ENCODE data around the gene OR13J1.
"Not testable (repeated sequence)": the region's sequence is repeated elsewhere in the genome, so short reads cannot be mapped to it uniquely, and the experiment has no call there.

Gene OR13J1

DNA sequence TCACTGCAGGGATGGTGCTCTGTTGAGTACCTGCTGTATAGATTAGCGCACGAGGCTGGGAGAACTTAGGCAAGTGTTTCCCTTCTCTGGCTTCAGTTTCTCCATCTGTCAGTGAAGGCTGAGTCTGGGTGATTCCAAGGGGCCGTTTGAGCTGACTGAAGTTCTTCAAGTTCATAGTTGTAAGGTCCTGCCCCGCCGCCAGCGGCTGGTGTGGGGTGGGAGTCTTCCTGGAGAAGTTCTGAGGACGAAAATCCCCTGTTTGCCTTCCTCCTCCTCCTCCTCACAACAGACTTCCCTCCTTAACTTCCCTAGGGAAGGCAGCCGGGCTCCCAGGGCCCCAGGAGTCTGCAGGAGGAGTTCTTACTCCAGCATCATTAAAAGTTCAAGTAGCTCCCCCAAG lies 34.1 kb upstream of the OR13J1 start:
- DNase-seq (ENCODE audit: low read depth in 2 of 2), result no peak

DNA sequence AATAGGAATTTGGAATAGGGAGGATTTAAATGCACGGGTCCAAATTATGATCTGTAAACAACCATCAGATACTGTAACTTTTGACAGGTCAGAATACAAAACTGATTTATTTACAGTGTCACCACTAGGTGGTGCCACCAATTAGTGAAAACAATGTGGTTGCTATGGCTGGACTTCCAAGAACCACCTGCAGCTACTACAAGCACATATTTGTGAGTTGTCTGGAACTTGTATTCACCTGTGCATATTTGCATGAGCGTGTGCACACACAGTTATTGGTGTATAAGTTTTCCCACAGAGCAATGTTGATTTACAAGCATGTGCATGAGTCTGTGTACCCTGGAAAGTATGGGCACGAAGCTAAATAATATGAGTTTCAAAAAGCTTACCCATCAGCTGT lies 32.8 kb upstream of the OR13J1 start:
- DNase-seq (ENCODE audit: low read depth in 2 of 2), result no peak

DNA sequence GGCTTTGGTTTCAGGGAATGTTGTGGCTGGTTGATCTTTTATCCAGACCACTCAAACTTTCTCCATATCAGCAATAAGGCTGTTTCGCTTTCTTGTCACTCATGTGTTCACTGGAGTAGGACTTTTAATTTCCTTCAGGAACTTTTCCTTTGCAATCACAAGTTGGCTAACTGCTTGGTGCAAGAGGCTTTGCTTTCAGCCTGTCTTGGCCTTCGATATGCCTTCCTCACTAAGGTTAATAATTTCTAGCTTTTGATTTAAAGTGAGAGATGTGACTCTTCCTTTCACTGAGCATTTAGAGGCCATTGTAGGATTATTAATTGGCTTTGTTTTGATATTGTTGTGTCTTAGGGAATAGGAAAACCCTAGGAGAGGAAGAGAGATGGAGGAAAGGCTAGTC lies 28.8 kb upstream of the OR13J1 start:
- DNase-seq (ENCODE audit: low read depth in 2 of 2), result no peak

DNA sequence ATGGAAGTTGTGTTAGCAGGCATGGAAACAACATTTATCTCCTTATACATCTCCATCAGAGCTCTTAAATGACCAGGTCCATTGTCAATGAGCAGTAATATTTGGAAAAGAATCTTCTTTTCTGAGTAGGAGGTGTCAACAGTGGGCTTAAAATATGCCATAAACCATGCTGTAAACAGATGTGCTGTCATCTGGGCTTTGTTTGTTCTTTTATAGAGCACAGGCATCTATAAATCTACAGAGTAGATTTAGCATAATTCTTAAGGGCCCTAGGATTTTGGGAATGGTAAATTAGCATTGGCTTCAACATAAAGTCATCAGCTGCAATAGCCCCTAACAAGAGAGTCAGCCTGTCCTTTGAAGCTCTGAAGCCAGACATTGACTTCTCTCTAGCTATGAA lies 28.1 kb upstream of the OR13J1 start:
- no peak for DNase-seq (ENCODE audit: low read depth in 2 of 2)

DNA sequence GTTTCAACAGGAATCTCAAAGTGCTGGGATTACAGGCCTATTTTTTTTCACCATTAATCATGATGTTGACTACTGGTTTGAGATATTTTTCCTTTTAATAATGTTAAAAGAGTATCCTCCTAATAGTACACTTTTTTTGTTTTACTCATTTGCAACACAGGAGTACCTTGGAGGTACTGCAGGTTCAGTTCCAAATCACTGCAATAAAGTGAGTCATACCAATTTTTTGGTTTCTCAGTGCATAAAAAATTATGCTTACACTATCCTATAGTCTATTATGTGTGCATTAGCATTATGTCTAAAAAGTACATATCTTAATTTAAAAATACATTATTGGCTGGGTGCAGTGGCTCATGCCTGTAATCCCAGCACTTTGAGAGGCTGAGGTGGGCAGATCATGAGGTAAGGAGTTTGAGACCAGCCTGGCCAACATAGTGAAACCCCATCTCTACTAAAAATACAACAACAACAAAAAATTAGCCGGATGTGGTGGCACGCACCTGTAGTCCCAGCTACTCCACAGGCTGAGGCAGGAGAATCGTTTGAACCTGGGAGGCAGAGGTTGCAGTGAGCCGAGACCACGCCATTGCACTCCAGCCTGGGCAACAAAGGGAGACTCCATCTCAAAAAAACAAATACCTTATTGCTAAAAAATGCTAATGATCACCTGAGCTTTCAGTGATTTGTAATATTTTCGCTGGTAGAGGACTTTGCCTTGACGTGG lies 27.3 kb upstream of the OR13J1 start:
- not testable (repeated sequence) for DNase-seq (ENCODE audit: low read depth in 2 of 2)

DNA sequence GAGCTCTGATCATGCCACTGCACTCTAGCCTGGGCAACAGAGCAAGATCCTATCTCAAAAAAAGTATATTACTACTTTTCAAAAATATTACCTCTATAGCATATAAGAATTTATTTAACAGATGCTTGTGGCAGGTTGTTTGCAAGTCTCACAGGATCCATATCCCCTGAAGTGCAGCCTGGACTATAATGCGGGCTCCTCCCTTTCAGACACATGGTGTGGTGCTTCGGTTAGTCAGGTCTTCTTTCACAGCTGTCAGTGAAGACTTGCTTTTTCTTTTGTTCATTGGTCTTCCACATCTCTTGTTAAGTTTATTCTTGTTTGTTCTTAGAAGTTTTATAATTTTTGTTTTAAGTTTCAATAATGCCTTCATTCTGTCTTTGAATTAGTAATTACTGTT lies 26.4 kb upstream of the OR13J1 start:
- no peak for DNase-seq (ENCODE audit: low read depth in 2 of 2)

DNA sequence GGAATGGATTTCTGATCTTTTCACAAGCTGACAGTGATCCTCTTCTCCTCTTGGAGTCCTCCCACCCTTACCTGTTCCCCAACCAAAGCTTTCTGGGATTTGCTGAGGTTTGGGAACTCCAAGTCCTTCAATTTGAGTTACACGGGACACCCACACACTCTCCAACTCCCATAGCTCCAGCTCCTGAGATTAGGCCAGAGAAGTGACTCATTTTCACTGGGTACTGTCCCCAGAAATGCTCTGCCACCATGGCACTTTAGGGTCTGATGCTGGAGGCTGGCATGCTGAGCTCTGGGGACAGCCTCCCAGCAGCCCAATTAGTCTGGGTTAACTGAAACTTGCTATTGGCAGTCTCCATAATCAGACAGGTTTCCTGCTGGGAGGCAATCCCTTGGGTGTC lies 21.9 kb upstream of the OR13J1 start:
- no peak for DNase-seq (ENCODE audit: low read depth in 2 of 2)

DNA sequence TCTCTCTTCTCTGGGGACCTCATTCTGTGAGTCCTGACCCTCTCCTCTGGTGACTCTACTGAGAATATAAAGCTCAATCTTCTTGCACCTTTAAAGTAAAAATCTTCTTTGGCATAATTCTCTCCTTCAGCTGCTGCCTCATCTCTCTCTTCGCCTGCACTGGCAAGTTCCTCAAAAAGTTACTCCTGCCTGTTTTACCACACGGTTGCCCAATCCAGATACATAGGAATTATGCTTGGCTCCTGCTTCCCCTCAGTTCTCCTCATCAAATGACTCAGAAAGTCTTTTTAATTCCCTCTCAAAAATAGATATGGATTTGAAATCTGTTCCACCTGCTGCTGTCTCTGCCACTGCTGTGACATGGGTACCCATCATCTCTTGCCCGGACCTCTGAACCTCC lies 21.4 kb upstream of the OR13J1 start:
- no peak for DNase-seq (ENCODE audit: low read depth in 2 of 2)

DNA sequence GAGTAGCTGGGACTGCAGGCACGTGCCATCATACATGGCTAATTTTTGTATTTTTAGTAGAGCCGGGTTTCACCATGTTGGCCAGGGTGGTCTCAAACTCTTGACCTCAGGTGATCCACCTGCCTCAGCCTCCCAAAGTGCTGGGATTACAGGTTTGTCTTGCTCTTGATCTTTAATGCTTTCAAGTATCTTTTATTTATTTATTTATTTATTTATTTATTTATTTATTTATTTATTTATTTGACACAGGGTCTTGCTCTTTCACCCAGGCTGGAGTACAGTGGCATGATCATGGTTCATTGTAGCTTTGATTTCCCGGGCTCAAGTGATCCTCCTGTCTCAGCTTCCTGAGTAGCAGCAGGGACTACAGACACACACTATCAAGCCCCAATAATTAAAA lies 14.7 kb upstream of the OR13J1 start:
- DNase-seq (ENCODE audit: low read depth in 2 of 2), result not testable (repeated sequence)

DNA sequence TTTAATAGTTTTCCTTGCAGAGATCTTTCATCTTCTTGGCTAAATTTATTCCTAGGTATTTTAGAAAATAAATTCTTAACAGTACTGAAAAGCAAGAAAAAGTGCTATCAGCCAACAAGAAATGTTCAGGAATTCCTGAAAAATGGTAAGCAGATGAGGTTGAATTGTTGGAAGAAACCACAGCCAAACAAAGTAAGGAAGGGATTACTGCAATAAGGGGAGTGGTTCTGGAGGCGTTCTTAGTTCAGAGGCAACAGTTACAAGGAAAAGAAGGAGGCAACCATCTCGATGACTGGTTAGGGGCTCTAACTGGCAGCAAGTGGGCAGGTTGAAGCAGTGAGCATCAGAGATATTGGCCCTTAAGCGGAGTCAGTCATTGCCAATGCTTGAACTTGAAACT lies 12.8 kb upstream of the OR13J1 start:
- no peak for DNase-seq (ENCODE audit: low read depth in 2 of 2)

DNA sequence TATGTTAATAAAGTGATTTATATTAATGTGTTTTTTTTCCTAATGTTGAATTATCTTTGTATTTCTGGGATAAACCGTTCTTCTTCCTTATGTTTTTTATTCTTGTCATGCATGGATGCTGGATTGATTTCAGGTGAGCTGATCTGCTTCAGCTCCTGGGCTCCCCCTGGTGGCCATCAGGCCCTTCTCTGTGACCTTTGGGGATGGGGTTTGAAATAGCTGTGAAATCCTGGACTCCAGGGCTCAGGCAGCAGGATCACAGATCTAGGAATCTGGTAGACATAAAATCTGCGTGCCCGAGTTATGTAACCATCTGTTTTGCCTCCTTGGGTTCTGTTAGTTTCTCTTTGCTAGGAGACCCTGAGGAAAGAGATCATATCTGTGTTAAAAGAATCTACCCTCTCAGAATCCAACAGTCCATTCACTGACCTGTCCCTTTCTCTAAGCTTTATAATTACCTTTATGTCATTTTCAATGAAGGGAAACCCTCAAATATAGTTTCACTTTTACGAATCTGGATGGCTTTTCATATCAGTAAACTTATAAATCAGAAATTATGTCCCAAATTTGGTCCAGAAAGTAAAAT lies 12.2 kb upstream of the OR13J1 start:
- peak; percentile 67 to 69 for DNase-seq (ENCODE audit: low read depth in 2 of 2)

DNA sequence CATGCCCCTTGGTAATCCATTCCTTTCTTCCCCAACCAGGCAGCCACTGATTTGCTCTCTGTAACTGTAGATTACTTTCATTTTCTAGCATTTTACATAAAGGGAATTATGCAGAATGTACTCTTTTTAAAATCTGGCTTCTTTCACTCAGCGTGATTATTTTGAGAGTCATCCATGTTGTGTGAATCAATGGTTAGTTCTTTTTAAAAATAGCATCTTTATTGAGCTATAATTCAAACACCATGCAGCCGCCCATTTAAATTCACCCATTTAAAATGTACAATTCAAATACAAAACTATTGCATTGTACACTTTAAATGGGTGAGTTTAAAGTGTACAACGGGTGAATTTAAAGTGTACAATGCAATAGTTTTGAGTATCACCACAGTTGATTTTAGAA lies 2.3 kb upstream of the OR13J1 start:
- DNase-seq (ENCODE audit: low read depth in 2 of 2), result no peak

DNA sequence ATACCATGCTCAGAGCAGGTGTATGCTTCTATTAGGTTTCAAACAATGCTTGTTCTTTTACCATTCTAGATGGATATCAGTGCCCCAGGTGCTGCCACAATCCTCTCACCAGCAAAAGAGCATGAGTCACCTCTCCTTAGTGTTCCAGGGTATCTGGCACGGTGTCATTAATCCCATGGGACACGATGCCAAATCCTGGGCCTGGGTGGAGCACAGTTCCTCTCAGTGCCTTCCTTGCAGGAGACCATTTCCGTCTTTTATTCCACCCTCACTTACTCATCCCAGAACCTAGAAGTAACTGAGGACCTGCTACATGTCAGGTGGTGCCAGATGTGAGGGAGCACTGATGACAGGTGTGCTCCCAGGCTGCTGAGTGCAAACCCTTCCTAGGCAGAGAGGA lies 1.3 kb upstream of the OR13J1 start:
- no peak for DNase-seq (ENCODE audit: low read depth in 2 of 2)

DNA sequence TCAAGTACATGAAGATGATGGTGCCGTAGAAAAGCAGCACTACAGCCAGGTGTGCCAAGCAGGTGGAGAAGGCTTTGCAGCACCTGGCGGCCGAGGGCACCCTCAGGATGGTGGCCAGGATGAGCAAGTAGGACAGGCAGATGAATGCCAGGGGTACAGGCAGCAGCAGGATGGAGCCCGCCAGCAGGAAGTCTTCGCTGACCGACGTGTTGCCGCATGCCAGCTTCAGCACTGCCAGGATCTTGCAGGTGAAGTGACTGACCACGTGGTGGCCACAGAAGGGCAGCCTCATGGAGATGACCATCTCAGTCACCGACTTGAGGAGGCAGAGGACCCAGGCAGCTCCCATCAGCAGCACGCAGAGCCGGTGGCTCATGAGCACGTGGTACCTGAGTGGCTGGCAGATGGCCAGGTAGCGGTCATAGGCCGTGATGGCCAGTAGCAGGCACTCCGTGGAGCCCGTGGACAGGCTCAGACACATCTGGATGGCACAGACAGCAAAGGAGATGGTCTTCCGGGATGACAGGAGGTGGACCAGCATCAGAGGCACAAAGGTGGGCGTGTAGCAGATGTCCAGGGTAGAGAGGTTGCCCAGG lies 482 bp downstream of the OR13J1 start:
- no peak for DNase-seq (ENCODE audit: low read depth in 2 of 2)

DNA sequence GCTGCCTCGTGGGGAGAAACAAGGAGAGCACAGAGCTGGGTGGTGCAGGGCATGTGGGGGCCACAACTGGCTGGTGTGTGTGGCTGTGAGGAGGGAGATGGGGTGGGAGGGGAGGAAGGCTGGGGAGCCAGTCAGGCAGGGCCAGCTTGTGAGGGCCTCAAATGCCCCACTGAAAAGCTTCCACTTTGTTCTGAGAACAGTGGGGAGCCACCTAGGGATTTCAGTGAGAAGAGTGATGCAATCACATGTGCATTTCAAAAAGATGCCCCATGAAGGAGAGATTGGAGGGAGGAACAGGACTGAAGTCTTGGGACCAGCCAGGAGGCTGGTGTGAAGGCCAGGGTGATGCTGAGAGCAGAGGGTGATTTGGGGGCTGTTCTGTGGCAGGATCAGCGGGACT lies 1.3 kb downstream of the OR13J1 start:
- DNase-seq (ENCODE audit: low read depth in 2 of 2), result no peak

DNA sequence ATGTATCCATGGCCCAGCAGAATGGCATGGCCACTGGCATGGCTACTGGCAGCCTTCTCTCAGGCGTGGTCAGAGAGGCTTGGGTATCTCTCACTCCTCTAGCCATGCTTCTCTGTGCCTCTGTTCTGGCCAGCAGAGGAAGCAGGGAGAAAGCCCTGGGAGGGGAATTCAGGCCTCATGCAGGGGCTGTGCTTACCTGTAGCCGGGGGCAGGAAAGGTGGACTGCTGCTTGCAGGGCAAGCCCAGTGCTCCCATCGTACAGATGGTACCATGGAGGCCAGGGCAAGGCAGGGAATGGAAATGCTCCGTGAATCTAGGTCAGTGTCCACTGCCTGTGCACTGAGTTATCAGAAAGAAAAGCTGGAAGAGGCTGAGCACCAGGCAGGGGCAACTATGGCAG lies 2.7 kb downstream of the OR13J1 start:
- no peak for DNase-seq (ENCODE audit: low read depth in 2 of 2)

DNA sequence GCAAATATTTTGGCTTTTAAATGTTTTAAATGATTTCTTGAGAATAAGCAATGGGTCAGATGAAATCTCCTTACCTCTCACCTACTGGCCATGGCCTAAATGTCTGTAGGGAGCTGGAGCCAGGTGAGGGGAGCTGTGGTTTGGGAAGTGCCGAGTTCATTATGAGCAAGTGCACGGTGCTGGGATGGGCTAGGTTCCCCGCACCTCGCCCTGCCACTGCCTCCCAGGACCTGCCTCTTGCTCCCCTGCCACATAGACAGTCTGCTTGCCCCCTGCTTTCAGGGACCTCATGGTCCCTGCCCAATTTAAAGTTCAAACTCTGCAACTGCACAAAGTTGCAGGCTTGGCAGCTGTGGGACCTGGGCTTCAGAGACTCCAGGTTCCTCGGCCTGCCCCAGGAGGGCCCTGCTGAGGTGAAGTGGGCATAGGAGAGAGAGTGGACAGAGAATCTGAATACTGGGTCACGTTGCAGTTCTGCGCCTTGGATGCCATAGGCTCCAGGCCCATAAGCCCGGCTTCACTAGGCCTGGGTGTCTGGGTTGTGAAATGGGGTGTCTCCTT lies 5.4 kb downstream of the OR13J1 start:
- no peak for DNase-seq (ENCODE audit: low read depth in 2 of 2)

DNA sequence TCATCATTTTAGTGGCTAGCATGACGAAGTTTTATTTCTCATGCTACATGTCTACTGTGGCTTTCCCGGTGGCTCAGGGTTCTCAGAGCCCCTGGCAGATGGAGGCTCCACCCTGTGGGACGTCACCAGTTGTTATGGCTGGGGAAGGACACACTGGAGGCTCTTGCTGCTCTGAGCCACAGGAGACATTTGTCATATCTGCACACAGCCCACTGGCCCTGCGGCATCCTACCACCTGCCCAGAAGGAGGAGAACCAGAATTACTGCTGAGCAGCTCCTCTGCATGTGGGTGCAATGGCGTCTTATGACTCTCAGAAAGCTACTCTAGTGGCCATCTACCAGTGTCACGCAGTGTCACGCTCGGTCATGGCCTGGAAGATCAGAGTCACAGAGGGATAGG lies 6.6 kb downstream of the OR13J1 start:
- DNase-seq (ENCODE audit: low read depth in 2 of 2), result no peak

DNA sequence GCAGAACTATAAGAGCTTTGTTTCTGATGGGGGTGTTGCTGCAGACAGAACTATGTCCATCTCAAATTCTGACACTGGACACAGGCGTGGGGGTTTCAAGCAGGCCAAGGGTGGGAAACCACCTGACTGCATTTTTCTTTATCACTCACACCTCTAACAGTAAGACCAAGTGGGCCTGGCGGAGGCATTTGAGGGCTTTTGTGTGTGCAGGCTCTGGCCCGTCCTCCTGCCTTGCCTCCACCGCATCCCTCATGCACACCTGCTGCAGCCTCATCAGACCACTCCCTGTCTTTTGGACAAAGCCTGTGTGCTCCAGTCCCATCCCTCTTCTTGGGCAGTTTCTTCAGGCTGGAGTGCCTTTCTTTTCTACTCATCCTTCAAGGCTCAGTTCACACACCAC lies 7.9 kb downstream of the OR13J1 start:
- no peak for DNase-seq (ENCODE audit: low read depth in 2 of 2)

DNA sequence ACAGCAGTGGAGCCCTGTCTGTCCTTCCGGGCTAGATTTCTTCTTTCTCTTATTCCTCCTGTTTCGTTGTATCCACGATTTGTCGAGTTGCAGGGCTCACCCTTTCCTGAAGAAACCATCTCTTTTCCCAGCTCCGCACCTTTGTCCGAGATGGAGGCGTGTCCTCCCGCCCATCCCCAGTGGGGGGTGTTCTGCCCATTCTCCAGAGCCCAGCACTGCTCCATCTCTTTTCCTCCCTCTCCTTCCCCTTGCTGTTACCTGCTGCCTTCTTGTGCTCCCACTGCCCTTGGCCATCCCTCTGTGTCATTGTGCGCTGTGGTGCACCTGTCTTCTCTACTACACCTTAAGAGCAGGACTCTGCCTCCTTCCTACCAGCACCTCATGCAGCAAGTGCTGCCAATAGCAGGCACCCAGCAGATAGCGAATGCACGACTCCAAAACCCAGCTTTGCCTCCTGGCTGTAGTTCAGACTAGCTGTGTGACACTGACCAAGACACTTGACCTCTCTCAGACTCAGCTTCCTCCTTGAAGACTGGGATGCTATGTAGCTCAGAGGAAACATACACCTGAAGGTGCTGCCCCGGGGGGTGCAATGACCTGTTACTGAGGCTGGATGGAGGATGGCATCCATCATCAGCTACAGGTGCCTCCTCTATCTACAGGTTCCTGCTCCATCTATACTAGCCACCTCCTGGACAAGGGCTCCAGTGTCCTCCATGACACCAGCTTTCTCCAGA lies 8.9 kb downstream of the OR13J1 start:
- DNase-seq (ENCODE audit: low read depth in 2 of 2), result no peak

DNA sequence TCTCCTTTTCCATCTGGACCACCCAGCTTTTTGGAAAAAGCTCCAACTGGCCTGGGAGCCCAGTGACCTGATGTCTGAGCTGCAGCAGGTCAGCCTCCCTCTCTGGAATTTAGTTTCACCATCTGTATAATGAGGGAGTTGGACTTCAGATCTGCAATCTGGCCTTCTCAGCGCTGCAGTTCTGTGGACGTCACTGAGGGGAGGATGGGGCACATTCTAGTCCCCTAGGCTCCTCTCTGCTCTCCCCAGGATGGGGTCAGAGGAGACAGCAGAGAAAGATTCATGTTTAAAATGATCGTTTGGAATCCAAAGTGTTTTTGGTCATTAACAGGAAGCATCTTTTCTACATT lies 10.2 kb downstream of the OR13J1 start:
- DNase-seq (ENCODE audit: low read depth in 2 of 2), result no peak

DNA sequence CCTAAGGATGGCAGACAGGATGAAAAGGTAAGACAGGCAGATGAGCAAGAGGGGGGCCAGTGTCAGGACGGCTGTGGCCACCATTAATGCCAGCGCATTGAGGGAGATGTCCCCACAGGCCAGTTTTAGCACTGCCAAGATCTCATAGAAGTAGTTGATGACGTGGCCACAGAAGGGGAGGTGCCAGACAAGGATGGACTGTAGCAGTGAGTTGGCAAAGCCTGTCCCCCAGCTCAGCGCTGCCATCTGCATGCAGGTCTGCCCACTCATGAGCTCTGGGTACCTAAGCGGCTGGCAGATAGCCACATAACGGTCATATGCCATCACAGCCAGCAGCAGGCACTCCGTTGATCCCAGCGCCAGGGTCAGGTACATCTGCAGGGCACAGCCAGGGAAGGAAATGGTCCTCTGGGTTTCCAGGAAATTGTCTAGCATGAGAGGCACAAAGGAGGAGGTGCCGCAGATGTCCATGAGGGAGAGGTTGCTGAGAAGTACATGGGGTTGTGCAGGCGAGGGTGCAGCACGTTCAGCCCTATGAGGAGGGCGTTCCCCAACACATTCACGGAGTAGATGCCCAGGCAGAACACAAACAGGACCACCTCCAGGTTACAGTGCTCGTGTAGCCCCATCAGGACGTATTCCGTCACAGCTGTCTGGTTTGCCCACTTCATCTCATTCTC lies 10.8 kb downstream of the OR13J1 start:
- no peak for DNase-seq (ENCODE audit: low read depth in 2 of 2)
